Effector CD8-positive, alpha-beta T cell (primary cell): ENCODE measurements around the gene PFKM.
"Not testable (repeated sequence)": the region's sequence is repeated elsewhere in the genome, so short reads cannot be mapped to it uniquely, and the experiment has no call there.

Source experiments
- DNase-seq: peaks from one replicate; lab custom pipeline; 2025; lab: John Stamatoyannopoulos, UW

Gene PFKM

GRCh38 chr12:48111312-48111693, 7.9 kb upstream of the PFKM start:
- DNase-seq = not testable (repeated sequence)

GRCh38 chr12:48115957-48116356, 3.2 kb upstream of the PFKM start:
- DNase-seq = no peak

- no peak for DNase-seq
These were observed 786 bp upstream of the PFKM start for GRCh38 chr12:48118284-48118871.

- no peak for DNase-seq
These were observed 651 bp downstream of the PFKM start for GRCh38 chr12:48119834-48120195.

- no peak for DNase-seq
These were observed 2.4 kb downstream of the PFKM start for GRCh38 chr12:48121522-48121921.

GRCh38 chr12:48122065-48122834, 3.1 kb downstream of the PFKM start:
- no peak for DNase-seq

- DNase-seq = no peak
These were observed 4.0 kb downstream of the PFKM start for GRCh38 chr12:48123169-48123568.

- not testable (repeated sequence) for DNase-seq
These were observed 6.4 kb downstream of the PFKM start for GRCh38 chr12:48125542-48125941.

- no peak for DNase-seq
These were observed 6.8 kb downstream of the PFKM start for GRCh38 chr12:48125985-48126384.

- no peak for DNase-seq
These were observed 7.9 kb downstream of the PFKM start for GRCh38 chr12:48126953-48127630.

- DNase-seq = no peak
These were observed 9.6 kb downstream of the PFKM start for GRCh38 chr12:48128800-48129199.

GRCh38 chr12:48129376-48129775, 10.2 kb downstream of the PFKM start:
- DNase-seq = no peak

- no peak for DNase-seq
These were observed 12.4 kb downstream of the PFKM start for GRCh38 chr12:48131517-48131916.

- DNase-seq = no peak
These were observed 13.7 kb downstream of the PFKM start for GRCh38 chr12:48132826-48133225.

- DNase-seq = no peak
These were observed 15.9 kb downstream of the PFKM start for GRCh38 chr12:48135027-48135426.

- no peak for DNase-seq
These were observed 23.9 kb downstream of the PFKM start for GRCh38 chr12:48142818-48143674.

- no peak for DNase-seq
These were observed 24.7 kb downstream of the PFKM start for GRCh38 chr12:48143898-48144297.

GRCh38 chr12:48145981-48146380, 26.8 kb downstream of the PFKM start:
- DNase-seq = no peak

GRCh38 chr12:48151103-48151771, 32.1 kb downstream of the PFKM start:
- DNase-seq = no peak

GRCh38 chr12:48155786-48156185, 36.6 kb downstream of the PFKM start:
- DNase-seq = not testable (repeated sequence)

GRCh38 chr12:48156652-48157017, 37.5 kb downstream of the PFKM start:
- no peak for DNase-seq
